Panc1 (cell line): ENCODE data around the gene ADAM12.

Experiments
- CTCF ChIP-seq: fragments of 450-650 bp; IDR thresholded peaks from 2 replicates; pipeline ENCODE4 v1.5.1; 2017; ENCODE audit warnings: mild to moderate bottlenecking
- POLR2AphosphoS5 ChIP-seq: IDR thresholded peaks from 2 replicates; pipeline ENCODE4 v1.6.1; 2012; ENCODE audit warnings: mild to moderate bottlenecking, low read depth, low read length, moderate library complexity
- TF ChIP-seq, protein P1 (sequence below), 2 experiments: IDR thresholded peaks; 2 replicates each; pipeline ENCODE4 v1.6.1; 2011 to 2012; ENCODE audit warnings: low read depth in 2 of 2, control low read depth in 1 of 2, low read length in 1 of 2, mild to moderate bottlenecking in 1 of 2, moderate library complexity in 1 of 2; ENCODE audit not compliant: insufficient read depth in 1 of 2

GRCh38 chr10:126315494-126316177, 72.6 kb downstream of the ADAM12 start:
- TF ChIP-seq CTCF = no peak
- TF ChIP-seq POLR2AphosphoS5 = no peak
- TF ChIP-seq, protein P1, sequence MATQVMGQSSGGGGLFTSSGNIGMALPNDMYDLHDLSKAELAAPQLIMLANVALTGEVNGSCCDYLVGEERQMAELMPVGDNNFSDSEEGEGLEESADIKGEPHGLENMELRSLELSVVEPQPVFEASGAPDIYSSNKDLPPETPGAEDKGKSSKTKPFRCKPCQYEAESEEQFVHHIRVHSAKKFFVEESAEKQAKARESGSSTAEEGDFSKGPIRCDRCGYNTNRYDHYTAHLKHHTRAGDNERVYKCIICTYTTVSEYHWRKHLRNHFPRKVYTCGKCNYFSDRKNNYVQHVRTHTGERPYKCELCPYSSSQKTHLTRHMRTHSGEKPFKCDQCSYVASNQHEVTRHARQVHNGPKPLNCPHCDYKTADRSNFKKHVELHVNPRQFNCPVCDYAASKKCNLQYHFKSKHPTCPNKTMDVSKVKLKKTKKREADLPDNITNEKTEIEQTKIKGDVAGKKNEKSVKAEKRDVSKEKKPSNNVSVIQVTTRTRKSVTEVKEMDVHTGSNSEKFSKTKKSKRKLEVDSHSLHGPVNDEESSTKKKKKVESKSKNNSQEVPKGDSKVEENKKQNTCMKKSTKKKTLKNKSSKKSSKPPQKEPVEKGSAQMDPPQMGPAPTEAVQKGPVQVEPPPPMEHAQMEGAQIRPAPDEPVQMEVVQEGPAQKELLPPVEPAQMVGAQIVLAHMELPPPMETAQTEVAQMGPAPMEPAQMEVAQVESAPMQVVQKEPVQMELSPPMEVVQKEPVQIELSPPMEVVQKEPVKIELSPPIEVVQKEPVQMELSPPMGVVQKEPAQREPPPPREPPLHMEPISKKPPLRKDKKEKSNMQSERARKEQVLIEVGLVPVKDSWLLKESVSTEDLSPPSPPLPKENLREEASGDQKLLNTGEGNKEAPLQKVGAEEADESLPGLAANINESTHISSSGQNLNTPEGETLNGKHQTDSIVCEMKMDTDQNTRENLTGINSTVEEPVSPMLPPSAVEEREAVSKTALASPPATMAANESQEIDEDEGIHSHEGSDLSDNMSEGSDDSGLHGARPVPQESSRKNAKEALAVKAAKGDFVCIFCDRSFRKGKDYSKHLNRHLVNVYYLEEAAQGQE (IDR thresholded peaks at IDR 0.05; ENCODE audit: insufficient read depth in 1 of 2, low read depth in 2 of 2, low read length in 1 of 2) = no peak
